Astrocyte (in vitro differentiated cells and primary cell): ENCODE results near the gene AKAP8L.
"Not testable (repeated sequence)": the region's sequence is repeated elsewhere in the genome, so short reads cannot be mapped to it uniquely, and the experiment has no call there.

ENCODE experiments used
- EZH2 ChIP-seq: IDR thresholded peaks from 2 replicates; pipeline ENCODE4 v1.6.1; 2012; ENCODE audit warnings: mild to moderate bottlenecking, low read length, inconsistent platforms; ENCODE audit not compliant: insufficient read depth
- TF ChIP-seq, protein P1 (sequence below): IDR thresholded peaks from 2 replicates; pipeline ENCODE4 v1.5.1; 2011; ENCODE audit warnings: low read depth, mild to moderate bottlenecking, inconsistent platforms, low read length, moderate library complexity; ENCODE audit not compliant: insufficient read depth

DNA sequence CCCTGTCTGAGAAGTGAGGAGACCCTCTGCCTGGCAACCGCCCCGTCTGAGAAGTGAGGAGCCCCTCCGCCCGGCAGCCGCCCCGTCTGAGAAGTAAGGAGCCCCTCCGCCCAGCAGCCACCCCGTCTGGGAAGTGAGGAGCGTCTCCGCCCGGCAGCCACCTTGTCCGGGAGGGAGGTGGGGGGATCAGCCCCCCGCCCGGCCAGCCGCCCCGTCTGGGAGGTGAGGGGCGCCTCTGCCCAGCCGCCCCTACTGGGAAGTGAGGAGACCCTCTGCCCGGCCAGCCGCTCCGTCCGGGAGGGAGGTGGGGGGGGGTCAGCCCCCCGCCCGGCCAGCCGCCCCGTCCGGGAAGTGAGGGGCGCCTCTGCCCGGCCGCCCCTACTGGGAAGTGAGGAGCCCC, 55.7 kb downstream of the AKAP8L start:
- TF ChIP-seq, protein P1, sequence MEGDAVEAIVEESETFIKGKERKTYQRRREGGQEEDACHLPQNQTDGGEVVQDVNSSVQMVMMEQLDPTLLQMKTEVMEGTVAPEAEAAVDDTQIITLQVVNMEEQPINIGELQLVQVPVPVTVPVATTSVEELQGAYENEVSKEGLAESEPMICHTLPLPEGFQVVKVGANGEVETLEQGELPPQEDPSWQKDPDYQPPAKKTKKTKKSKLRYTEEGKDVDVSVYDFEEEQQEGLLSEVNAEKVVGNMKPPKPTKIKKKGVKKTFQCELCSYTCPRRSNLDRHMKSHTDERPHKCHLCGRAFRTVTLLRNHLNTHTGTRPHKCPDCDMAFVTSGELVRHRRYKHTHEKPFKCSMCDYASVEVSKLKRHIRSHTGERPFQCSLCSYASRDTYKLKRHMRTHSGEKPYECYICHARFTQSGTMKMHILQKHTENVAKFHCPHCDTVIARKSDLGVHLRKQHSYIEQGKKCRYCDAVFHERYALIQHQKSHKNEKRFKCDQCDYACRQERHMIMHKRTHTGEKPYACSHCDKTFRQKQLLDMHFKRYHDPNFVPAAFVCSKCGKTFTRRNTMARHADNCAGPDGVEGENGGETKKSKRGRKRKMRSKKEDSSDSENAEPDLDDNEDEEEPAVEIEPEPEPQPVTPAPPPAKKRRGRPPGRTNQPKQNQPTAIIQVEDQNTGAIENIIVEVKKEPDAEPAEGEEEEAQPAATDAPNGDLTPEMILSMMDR, result not testable (repeated sequence)
- TF ChIP-seq EZH2, result not testable (repeated sequence)
